ENCODE results near the gene SLC66A1.

Gene SLC66A1

GRCh38 chr1:19363536-19364152 lies 51.5 kb downstream of the SLC66A1 start:
- ATAC-seq (ENCODE audit: insufficient read depth, low read depth) (no peak), DNase-seq (no peak)
- Histone ChIP-seq H3K79me2 (ENCODE audit: insufficient read depth, low read length) (peaks cover 29% of the 10 kb centered on the region), H2AFZ (ENCODE audit: low read depth, low read length) (no peak overlapping the region), H3K27me3 (ENCODE audit: insufficient read depth, low read length, poor library complexity) (no peaks in the 10 kb centered on the region), H3K9me3 (ENCODE audit: insufficient read depth, low read length, severe bottlenecking) (no peaks in the 10 kb centered on the region), H3K4me1 (ENCODE audit: insufficient read depth, low read length) (no peaks in the 10 kb centered on the region), H3K4me2 (ENCODE audit: insufficient read depth, low read length) (no peak overlapping the region), H3K36me3 (ENCODE audit: insufficient read depth, low read length) (peaks cover 17% of the 10 kb centered on the region), H3K27ac (ENCODE audit: low read length) (no peak overlapping the region), H4K20me1 (ENCODE audit: insufficient read depth, low read length) (peaks cover 50% of the 10 kb centered on the region), H3K4me3 (ENCODE audit: low read depth in 1 of 2, low read length in 2 of 2) (no peak overlapping the region), H3K9ac (ENCODE audit: low read depth, low read length) (no peak overlapping the region)
- TF ChIP-seq EZH2 (IDR thresholded peaks at IDR 0.05; ENCODE audit: borderline replicate concordance, low read depth, low read length, severe bottlenecking): no peak
- no peak for TF ChIP-seq CTCF (IDR thresholded peaks at IDR 0.05; ENCODE audit: borderline replicate concordance, extremely low read depth, low read length, poor library complexity, severe bottlenecking)

- H3K9me3 ChIP-seq (ENCODE audit: insufficient read depth, low read length, severe bottlenecking): no peaks in the 10 kb centered on the region
- no peak overlapping the region for H2AFZ ChIP-seq (ENCODE audit: low read depth, low read length)
- peaks cover 4% of the 10 kb centered on the region; the same call in 1 of the 2 replicates for H3K36me3 ChIP-seq (ENCODE audit: insufficient read depth, low read length)
- no peak overlapping the region for H3K4me2 ChIP-seq (ENCODE audit: insufficient read depth, low read length)
- peaks cover 24% of the 10 kb centered on the region for H3K79me2 ChIP-seq (ENCODE audit: insufficient read depth, low read length)
- no peak overlapping the region for H3K4me3 ChIP-seq (ENCODE audit: low read depth in 1 of 2, low read length in 2 of 2)
- H3K4me1 ChIP-seq (ENCODE audit: insufficient read depth, low read length): no peaks in the 10 kb centered on the region
- no peak for DNase-seq
- no peak for ATAC-seq (ENCODE audit: insufficient read depth, low read depth)
- H3K9ac ChIP-seq (ENCODE audit: low read depth, low read length): no peak overlapping the region
- no peaks in the 10 kb centered on the region for H3K27me3 ChIP-seq (ENCODE audit: insufficient read depth, low read length, poor library complexity)
- H3K27ac ChIP-seq (ENCODE audit: low read length): no peak overlapping the region
- peaks cover 52% of the 10 kb centered on the region for H4K20me1 ChIP-seq (ENCODE audit: insufficient read depth, low read length)
- TF ChIP-seq EZH2 (IDR thresholded peaks at IDR 0.05; ENCODE audit: borderline replicate concordance, low read depth, low read length, severe bottlenecking) (no peak), CTCF (IDR thresholded peaks at IDR 0.05; ENCODE audit: borderline replicate concordance, extremely low read depth, low read length, poor library complexity, severe bottlenecking) (no peak)
Measured at GRCh38 chr1:19365721-19366120, 53.6 kb downstream of the SLC66A1 start.

- H3K36me3 ChIP-seq (ENCODE audit: insufficient read depth, low read length): peaks cover 9% of the 10 kb centered on the region
- no peaks in the 10 kb centered on the region for H3K27me3 ChIP-seq (ENCODE audit: insufficient read depth, low read length, poor library complexity)
- peaks cover 53% of the 10 kb centered on the region for H4K20me1 ChIP-seq (ENCODE audit: insufficient read depth, low read length)
- H3K79me2 ChIP-seq (ENCODE audit: insufficient read depth, low read length): peaks cover 26% of the 10 kb centered on the region
- no peak overlapping the region for H3K9ac ChIP-seq (ENCODE audit: low read depth, low read length)
- no peaks in the 10 kb centered on the region for H3K4me1 ChIP-seq (ENCODE audit: insufficient read depth, low read length)
- TF ChIP-seq CTCF (IDR thresholded peaks at IDR 0.05; ENCODE audit: borderline replicate concordance, extremely low read depth, low read length, poor library complexity, severe bottlenecking) (no peak), EZH2 (IDR thresholded peaks at IDR 0.05; ENCODE audit: borderline replicate concordance, low read depth, low read length, severe bottlenecking) (no peak)
- no peak overlapping the region for H3K4me2 ChIP-seq (ENCODE audit: insufficient read depth, low read length)
- ATAC-seq (ENCODE audit: insufficient read depth, low read depth) (no peak), DNase-seq (no peak)
- H3K27ac ChIP-seq (ENCODE audit: low read length): no peak overlapping the region
- H3K9me3 ChIP-seq (ENCODE audit: insufficient read depth, low read length, severe bottlenecking): no peaks in the 10 kb centered on the region
- H3K4me3 ChIP-seq (ENCODE audit: low read depth in 1 of 2, low read length in 2 of 2): no peak overlapping the region
- no peak overlapping the region for H2AFZ ChIP-seq (ENCODE audit: low read depth, low read length)
Measured at GRCh38 chr1:19366599-19367536, 54.7 kb downstream of the SLC66A1 start.

Measured in DND-41 (cell line).